ENCODE results near the gene GAS2L2.

DNA sequence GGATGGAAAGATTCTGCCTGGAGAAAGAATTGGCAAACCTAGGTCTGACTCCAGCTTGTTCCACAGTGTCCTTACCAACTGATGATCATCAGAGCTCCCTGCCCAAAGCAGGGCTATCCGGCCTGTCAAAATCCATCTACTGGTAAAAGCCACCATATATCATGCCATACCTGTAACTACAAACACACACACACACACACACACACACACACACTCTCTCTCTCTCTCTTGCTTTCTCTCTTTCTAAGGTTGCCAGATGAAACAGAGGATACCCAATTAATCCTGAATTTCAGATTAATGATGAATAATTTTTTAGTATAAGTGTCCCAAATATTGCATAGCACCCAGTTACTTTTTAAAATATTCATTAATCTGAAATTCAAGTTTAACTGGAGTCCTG lies 43.9 kb upstream of the GAS2L2 start:
- TF ChIP-seq EP300 (IDR thresholded peaks at IDR 0.05) (no peak), POLR2A (IDR thresholded peaks at IDR 0.05) (no peak)

Measured in tibial nerve (tissue), 3 donors.